GM12891 (cell line): ENCODE results near the gene EME2.

Experiments
- DNase-seq: peaks from one replicate; pipeline ENCODE4 v3.0.0; 2011; ENCODE audit warnings: low spot score; ENCODE audit not compliant: insufficient read length
- FAIRE-seq: peaks from 2 replicates; lab custom pipeline; 2011; peaks lifted over from hg19 to GRCh38; lab: Jason Lieb, UNC
- PAX5 ChIP-seq: IDR thresholded peaks from 2 replicates; pipeline ENCODE4 v1.6.1; 2011; ENCODE audit warnings: low read length, moderate library complexity, mild to moderate bottlenecking; ENCODE audit not compliant: insufficient read depth, severe bottlenecking
- POLR2A ChIP-seq: IDR thresholded peaks from 2 replicates; pipeline ENCODE4 v1.6.1; 2011; ENCODE audit warnings: low read depth, low read length, control low read depth
- POLR2AphosphoS5 ChIP-seq: IDR thresholded peaks from 2 replicates; pipeline ENCODE4 v1.6.1; 2011; ENCODE audit warnings: low read depth, low read length, control low read depth
- POU2F2 ChIP-seq: IDR thresholded peaks from 2 replicates; pipeline ENCODE4 v1.6.1; 2011; ENCODE audit warnings: low read depth, mild to moderate bottlenecking, control low read depth, low read length, moderate library complexity
- SPI1 ChIP-seq: IDR thresholded peaks from 2 replicates; pipeline ENCODE4 v1.6.1; 2011; ENCODE audit warnings: low read depth, low read length, control low read depth
- TAF1 ChIP-seq: IDR thresholded peaks from 2 replicates; pipeline ENCODE4 v1.6.1; 2011; ENCODE audit warnings: low read depth, low read length, control low read depth

EME2 gene

DNA sequence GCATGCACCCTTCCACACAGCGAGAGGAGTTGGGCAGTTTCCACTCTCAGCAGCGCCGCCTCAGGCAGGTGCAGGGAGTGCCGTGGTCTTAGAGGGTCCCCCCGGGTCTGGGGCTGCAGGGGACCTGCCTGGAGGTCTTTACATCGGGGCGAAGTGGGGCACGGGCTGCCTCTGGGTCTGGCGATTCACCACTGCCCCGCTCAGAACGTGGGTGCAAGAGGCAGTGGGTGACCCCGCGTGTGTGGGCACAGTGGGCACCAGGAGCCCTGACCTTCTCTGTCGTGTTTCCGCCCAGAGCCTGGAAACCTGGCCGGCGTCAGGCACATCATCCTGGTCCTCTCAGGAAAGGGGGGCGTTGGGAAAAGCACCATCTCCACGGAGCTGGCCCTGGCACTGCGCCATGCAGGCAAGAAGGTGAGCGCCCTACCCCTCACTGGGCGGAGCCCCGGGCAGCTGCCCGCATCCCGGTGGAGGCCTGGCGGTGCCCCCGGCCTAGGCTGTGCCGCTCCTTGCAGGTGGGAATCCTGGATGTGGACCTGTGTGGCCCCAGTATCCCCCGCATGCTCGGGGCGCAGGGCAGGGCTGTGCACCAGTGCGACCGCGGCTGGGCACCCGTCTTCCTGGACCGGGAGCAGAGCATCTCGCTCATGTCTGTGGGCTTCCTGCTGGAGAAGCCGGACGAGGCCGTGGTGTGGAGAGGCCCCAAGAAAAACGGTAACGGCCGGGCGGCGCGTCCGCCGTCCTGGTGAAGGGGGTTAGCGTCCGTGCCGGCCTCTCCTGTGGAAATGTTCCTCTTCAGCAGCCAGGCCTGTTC is 13.8 kb downstream of the EME2 start:
- no peak for TF ChIP-seq SPI1
- TF ChIP-seq POU2F2 = no peak
- TF ChIP-seq TAF1 = no peak
- TF ChIP-seq POLR2AphosphoS5 = no peak
- no peak for TF ChIP-seq POLR2A
- no peak for TF ChIP-seq PAX5
- no peak for DNase-seq
- FAIRE-seq = no peak

DNA sequence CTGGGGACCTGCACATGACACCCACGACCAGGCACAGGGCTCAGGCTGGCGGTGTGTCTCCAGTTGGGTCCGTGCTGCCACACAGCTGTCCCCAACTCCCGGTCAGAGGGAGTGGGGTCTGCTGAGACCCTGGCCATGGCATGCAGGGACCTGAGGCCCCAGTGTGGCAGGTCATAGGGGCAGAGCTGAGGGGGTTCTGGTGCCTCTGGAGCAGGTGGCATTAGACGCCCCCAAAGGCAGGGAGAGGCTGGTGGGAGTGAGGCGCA is 14.4 kb downstream of the EME2 start:
- DNase-seq (no peak), FAIRE-seq (no peak)
- TF ChIP-seq SPI1 = no peak
- no peak for TF ChIP-seq POLR2A
- TF ChIP-seq POU2F2 = no peak
- no peak for TF ChIP-seq POLR2AphosphoS5
- TF ChIP-seq PAX5 = no peak
- no peak for TF ChIP-seq TAF1

DNA sequence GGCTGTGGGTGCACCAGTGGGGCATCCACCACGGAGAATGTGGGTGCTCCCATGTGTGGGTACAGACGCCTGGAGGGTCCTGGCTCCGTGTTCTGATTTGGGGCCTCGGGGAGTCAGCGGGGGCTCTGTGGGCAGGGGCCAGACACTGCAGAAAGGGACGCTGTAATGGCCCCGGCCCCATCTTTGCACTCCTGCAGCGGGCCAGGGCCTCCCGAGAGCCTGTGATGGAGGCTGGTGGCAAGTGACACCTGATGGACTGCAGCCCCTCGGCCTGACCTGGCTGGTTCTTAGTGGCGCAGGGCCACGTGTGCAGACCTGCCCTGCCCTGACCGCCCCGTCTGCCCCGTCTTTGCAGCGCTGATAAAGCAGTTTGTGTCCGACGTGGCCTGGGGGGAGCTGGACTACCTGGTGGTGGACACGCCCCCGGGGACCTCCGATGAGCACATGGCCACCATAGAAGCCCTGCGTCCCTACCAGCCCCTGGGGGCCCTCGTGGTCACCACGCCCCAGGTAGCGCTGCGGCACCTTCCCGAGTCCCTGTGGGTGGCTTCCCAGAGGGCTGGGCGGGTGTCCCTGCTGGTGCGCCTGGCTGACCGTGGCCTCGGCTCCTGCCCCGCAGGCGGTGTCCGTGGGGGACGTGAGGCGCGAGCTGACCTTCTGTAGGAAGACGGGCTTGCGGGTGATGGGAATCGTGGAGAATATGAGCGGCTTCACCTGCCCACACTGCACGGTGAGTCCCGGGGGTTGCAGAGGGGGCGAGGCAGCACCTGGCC is 14.9 kb downstream of the EME2 start:
- FAIRE-seq (no peak), DNase-seq (no peak)
- TF ChIP-seq PAX5 = no peak
- TF ChIP-seq POLR2A = no peak
- TF ChIP-seq TAF1 = no peak
- TF ChIP-seq POU2F2 = no peak

DNA sequence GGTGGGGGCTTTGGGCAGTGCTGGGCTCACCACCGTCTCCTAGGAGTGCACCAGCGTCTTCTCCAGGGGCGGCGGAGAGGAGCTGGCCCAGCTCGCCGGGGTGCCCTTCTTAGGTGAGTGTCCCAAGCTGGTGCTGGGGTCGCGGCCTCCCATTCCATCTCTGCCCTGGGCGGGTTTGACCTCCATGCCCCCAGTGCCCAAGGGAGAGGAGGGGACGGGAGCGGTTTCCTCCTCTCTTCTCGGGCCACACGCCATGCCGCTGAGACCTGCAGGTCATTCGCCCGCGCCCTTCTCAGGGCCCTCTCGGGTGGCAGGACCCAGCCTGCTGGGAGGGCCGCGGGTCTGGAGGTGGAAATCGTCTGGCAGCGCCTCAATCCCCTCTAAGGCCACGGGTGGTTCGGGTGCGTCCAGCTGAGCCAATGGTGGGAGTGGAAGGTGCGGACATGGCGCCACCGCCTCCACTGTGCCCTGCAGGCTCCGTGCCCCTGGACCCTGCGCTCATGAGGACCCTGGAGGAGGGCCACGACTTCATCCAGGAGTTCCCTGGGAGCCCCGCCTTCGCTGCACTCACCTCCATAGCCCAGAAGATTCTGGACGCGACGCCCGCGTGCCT is 15.6 kb downstream of the EME2 start:
- no peak for TF ChIP-seq SPI1
- no peak for TF ChIP-seq TAF1
- no peak for TF ChIP-seq POU2F2
- no peak for TF ChIP-seq PAX5
- TF ChIP-seq POLR2A = no peak
- no peak for TF ChIP-seq POLR2AphosphoS5
- DNase-seq (no peak), FAIRE-seq (no peak)

GRCh38 chr16:1788708-1789100 is 16.1 kb downstream of the EME2 start:
- no peak for FAIRE-seq
- no peak for DNase-seq
- TF ChIP-seq PAX5 (no peak), POU2F2 (no peak), TAF1 (no peak), SPI1 (no peak), POLR2AphosphoS5 (no peak), POLR2A (no peak)

- TF ChIP-seq POU2F2 = no peak
- TF ChIP-seq POLR2A = no peak
- no peak for TF ChIP-seq PAX5
- no peak for TF ChIP-seq TAF1
- no peak for TF ChIP-seq POLR2AphosphoS5
- TF ChIP-seq SPI1 = no peak
- no peak for FAIRE-seq
- no peak for DNase-seq
Observed at GRCh38 chr16:1789643-1790045, 17.0 kb downstream of the EME2 start.

DNA sequence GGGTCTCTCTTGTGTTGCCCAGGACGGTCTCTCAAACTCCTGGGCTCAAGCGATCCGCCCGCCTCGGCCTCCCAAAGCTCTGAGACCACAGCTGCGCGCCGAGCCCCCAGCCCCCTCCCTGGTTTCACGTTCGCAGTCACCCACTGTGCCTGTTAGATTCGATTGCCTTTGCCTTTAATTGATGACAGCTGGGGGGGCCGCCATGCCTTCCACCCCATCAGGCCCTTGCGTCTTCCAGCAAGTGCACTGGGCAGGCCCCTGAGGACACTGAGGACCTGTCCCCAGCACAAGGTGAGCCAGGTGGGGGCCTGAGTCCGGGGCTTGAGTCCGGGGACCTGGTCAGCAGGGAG is 17.6 kb downstream of the EME2 start:
- no peak for TF ChIP-seq POLR2A
- TF ChIP-seq PAX5 = no peak
- no peak for TF ChIP-seq SPI1
- no peak for TF ChIP-seq POLR2AphosphoS5
- TF ChIP-seq POU2F2 = no peak
- no peak for TF ChIP-seq TAF1
- DNase-seq (no peak), FAIRE-seq (no peak)

DNA sequence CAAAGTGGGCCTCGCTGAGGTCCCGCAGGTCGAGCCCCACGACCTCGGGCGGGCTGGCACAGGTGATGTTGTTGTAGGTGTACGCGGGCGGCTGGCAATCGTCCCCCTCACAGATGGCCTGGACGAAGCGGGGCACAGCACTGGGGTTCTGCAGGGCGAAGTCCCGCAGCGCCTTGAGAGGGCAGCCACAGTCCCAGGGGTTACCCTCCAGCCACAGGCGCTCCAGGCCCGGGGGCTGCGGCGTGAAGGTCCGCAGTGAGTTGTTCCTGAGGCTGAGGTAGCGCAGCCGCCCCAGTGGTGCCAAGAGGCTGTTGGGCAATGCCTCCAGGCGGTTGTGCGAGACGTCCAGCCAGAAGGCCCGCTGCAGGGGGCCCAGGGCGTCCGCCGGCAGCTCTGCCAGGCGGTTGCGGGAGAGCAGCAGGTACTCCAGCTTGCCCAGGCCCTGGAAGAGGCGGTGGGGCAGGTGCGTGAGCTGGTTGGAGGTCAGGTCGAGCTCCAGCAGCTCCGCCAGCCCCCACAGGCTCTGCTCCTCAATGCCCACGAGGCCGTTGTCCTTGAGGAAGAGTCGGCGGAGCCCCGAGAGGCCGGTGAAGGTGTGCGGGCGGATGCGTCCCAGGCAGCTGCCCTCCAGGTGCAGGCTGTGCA is 18.1 kb downstream of the EME2 start:
- DNase-seq (no peak), FAIRE-seq (no peak)
- no peak for TF ChIP-seq TAF1
- TF ChIP-seq PAX5 = no peak
- TF ChIP-seq POU2F2 = no peak
- TF ChIP-seq POLR2AphosphoS5 = no peak
- no peak for TF ChIP-seq SPI1
- TF ChIP-seq POLR2A = no peak

GRCh38 chr16:1791256-1791942 is 18.8 kb downstream of the EME2 start:
- DNase-seq (no peak), FAIRE-seq (no peak)
- TF ChIP-seq SPI1 (no peak), TAF1 (no peak), POU2F2 (no peak), POLR2A (no peak), PAX5 (no peak), POLR2AphosphoS5 (no peak)
